ENCODE data around the gene ODAD2. TPM values are rescaled to one million over a fixed set of nuclear protein-coding genes. Genes with fewer than 3 reads are reported as not detected.

The ODAD2 gene
- polyA plus RNA-seq, 2 donors: 0.12 to 0.31 TPM

- Histone ChIP-seq H3K27me3 (ENCODE audit: control insufficient read depth in 1 of 2, insufficient read depth in 2 of 2, low read length in 2 of 2) (no peaks in the 10 kb centered on the region), H3K27ac (ENCODE audit: low read depth in 2 of 2, low read length in 1 of 2) (no peak overlapping the region), H3K4me3 (ENCODE audit: low read depth in 1 of 2, low read length in 2 of 2) (no peak overlapping the region), H3K36me3 (ENCODE audit: control insufficient read depth in 2 of 2, insufficient read depth in 2 of 2, low read length in 1 of 2) (no peaks in the 10 kb centered on the region), H3K9me3 (ENCODE audit: control insufficient read depth in 2 of 2, insufficient read depth in 1 of 2, low read depth in 1 of 2, low read length in 1 of 2) (no peaks in the 10 kb centered on the region), H3K4me1 (ENCODE audit: control insufficient read depth in 2 of 2, insufficient read depth in 2 of 2, low read length in 1 of 2) (no peaks in the 10 kb centered on the region)
- WGBS, 2 donors: 87 to 90% methylated on average over 7 of the region's 7 CpGs
Measured at GRCh38 chr10:27804136-27804535, 194.7 kb downstream of the ODAD2 start.

- H3K27ac ChIP-seq (ENCODE audit: low read depth in 2 of 2, low read length in 1 of 2): no peak overlapping the region
- H3K4me3 ChIP-seq (ENCODE audit: low read depth in 1 of 2, low read length in 2 of 2): no peak overlapping the region
- H3K9me3 ChIP-seq (ENCODE audit: control insufficient read depth in 2 of 2, insufficient read depth in 1 of 2, low read depth in 1 of 2, low read length in 1 of 2): no peaks in the 10 kb centered on the region
- no peaks in the 10 kb centered on the region for H3K36me3 ChIP-seq (ENCODE audit: control insufficient read depth in 2 of 2, insufficient read depth in 2 of 2, low read length in 1 of 2)
- no peaks in the 10 kb centered on the region for H3K4me1 ChIP-seq (ENCODE audit: control insufficient read depth in 2 of 2, insufficient read depth in 2 of 2, low read length in 1 of 2)
- 74 to 84% methylated on average over 3 of the region's 3 CpGs for WGBS, 2 donors
- H3K27me3 ChIP-seq (ENCODE audit: control insufficient read depth in 1 of 2, insufficient read depth in 2 of 2, low read length in 2 of 2): no peaks in the 10 kb centered on the region
Measured at GRCh38 chr10:27801171-27801785, 197.6 kb downstream of the ODAD2 start.

- H3K27me3 ChIP-seq (ENCODE audit: control insufficient read depth in 1 of 2, insufficient read depth in 2 of 2, low read length in 2 of 2): no peaks in the 10 kb centered on the region
- WGBS, 2 donors: 71 to 79% methylated on average over 3 of the region's 3 CpGs
- no peaks in the 10 kb centered on the region for H3K9me3 ChIP-seq (ENCODE audit: control insufficient read depth in 2 of 2, insufficient read depth in 1 of 2, low read depth in 1 of 2, low read length in 1 of 2)
- H3K36me3 ChIP-seq (ENCODE audit: control insufficient read depth in 2 of 2, insufficient read depth in 2 of 2, low read length in 1 of 2): no peaks in the 10 kb centered on the region
- no peak overlapping the region for H3K27ac ChIP-seq (ENCODE audit: low read depth in 2 of 2, low read length in 1 of 2)
- no peak overlapping the region for H3K4me3 ChIP-seq (ENCODE audit: low read depth in 1 of 2, low read length in 2 of 2)
- no peaks in the 10 kb centered on the region for H3K4me1 ChIP-seq (ENCODE audit: control insufficient read depth in 2 of 2, insufficient read depth in 2 of 2, low read length in 1 of 2)
Measured at GRCh38 chr10:27799046-27799445, 199.8 kb downstream of the ODAD2 start.

- Histone ChIP-seq H3K9me3 (ENCODE audit: control insufficient read depth in 2 of 2, insufficient read depth in 1 of 2, low read depth in 1 of 2, low read length in 1 of 2) (no peaks in the 10 kb centered on the region), H3K36me3 (ENCODE audit: control insufficient read depth in 2 of 2, insufficient read depth in 2 of 2, low read length in 1 of 2) (no peaks in the 10 kb centered on the region), H3K27me3 (ENCODE audit: control insufficient read depth in 1 of 2, insufficient read depth in 2 of 2, low read length in 2 of 2) (no peaks in the 10 kb centered on the region), H3K27ac (ENCODE audit: low read depth in 2 of 2, low read length in 1 of 2) (no peak overlapping the region), H3K4me3 (ENCODE audit: low read depth in 1 of 2, low read length in 2 of 2) (no peak overlapping the region), H3K4me1 (ENCODE audit: control insufficient read depth in 2 of 2, insufficient read depth in 2 of 2, low read length in 1 of 2) (no peaks in the 10 kb centered on the region)
- WGBS, 2 donors: 59 to 60% methylated on average over 1 of the region's 1 CpG
Measured at GRCh38 chr10:27794157-27794556, 204.7 kb downstream of the ODAD2 start.

- Histone ChIP-seq H3K9me3 (ENCODE audit: control insufficient read depth in 2 of 2, insufficient read depth in 1 of 2, low read depth in 1 of 2, low read length in 1 of 2) (no peaks in the 10 kb centered on the region), H3K36me3 (ENCODE audit: control insufficient read depth in 2 of 2, insufficient read depth in 2 of 2, low read length in 1 of 2) (no peaks in the 10 kb centered on the region), H3K27me3 (ENCODE audit: control insufficient read depth in 1 of 2, insufficient read depth in 2 of 2, low read length in 2 of 2) (no peaks in the 10 kb centered on the region), H3K4me3 (ENCODE audit: low read depth in 1 of 2, low read length in 2 of 2) (no peak overlapping the region), H3K27ac (ENCODE audit: low read depth in 2 of 2, low read length in 1 of 2) (no peak overlapping the region), H3K4me1 (ENCODE audit: control insufficient read depth in 2 of 2, insufficient read depth in 2 of 2, low read length in 1 of 2) (no peaks in the 10 kb centered on the region)
- WGBS, 2 donors: 69 to 74% methylated on average over 2 of the region's 2 CpGs
Measured at GRCh38 chr10:27792216-27792615, 206.7 kb downstream of the ODAD2 start.

GRCh38 chr10:27784272-27784671 lies 214.6 kb downstream of the ODAD2 start:
- no peaks in the 10 kb centered on the region for H3K27me3 ChIP-seq (ENCODE audit: control insufficient read depth in 1 of 2, insufficient read depth in 2 of 2, low read length in 2 of 2)
- no peaks in the 10 kb centered on the region for H3K36me3 ChIP-seq (ENCODE audit: control insufficient read depth in 2 of 2, insufficient read depth in 2 of 2, low read length in 1 of 2)
- 69 to 93% methylated on average over 2 of the region's 2 CpGs for WGBS, 2 donors
- H3K27ac ChIP-seq (ENCODE audit: low read depth in 2 of 2, low read length in 1 of 2): no peak overlapping the region
- peaks cover 2 to 6% of the 10 kb centered on the region in 2 donors for H3K9me3 ChIP-seq (ENCODE audit: control insufficient read depth in 2 of 2, insufficient read depth in 1 of 2, low read depth in 1 of 2, low read length in 1 of 2)
- no peaks in the 10 kb centered on the region for H3K4me1 ChIP-seq (ENCODE audit: control insufficient read depth in 2 of 2, insufficient read depth in 2 of 2, low read length in 1 of 2)
- no peak overlapping the region for H3K4me3 ChIP-seq (ENCODE audit: low read depth in 1 of 2, low read length in 2 of 2)

- Histone ChIP-seq H3K27ac (ENCODE audit: low read depth in 2 of 2, low read length in 1 of 2) (no peak overlapping the region), H3K4me1 (ENCODE audit: control insufficient read depth in 2 of 2, insufficient read depth in 2 of 2, low read length in 1 of 2) (no peaks in the 10 kb centered on the region), H3K27me3 (ENCODE audit: control insufficient read depth in 1 of 2, insufficient read depth in 2 of 2, low read length in 2 of 2) (no peaks in the 10 kb centered on the region), H3K36me3 (ENCODE audit: control insufficient read depth in 2 of 2, insufficient read depth in 2 of 2, low read length in 1 of 2) (no peaks in the 10 kb centered on the region), H3K4me3 (ENCODE audit: low read depth in 1 of 2, low read length in 2 of 2) (no peak overlapping the region), H3K9me3 (ENCODE audit: control insufficient read depth in 2 of 2, insufficient read depth in 1 of 2, low read depth in 1 of 2, low read length in 1 of 2) (peaks cover 2 to 6% of the 10 kb centered on the region in 2 donors)
- WGBS, 2 donors: 26 to 33% methylated on average over 1 of the region's 1 CpG
Measured at GRCh38 chr10:27783660-27784059, 215.2 kb downstream of the ODAD2 start.

GRCh38 chr10:27779462-27780015 lies 219.3 kb downstream of the ODAD2 start:
- Histone ChIP-seq H3K27ac (ENCODE audit: low read depth in 2 of 2, low read length in 1 of 2) (no peak overlapping the region), H3K4me3 (ENCODE audit: low read depth in 1 of 2, low read length in 2 of 2) (no peak overlapping the region), H3K36me3 (ENCODE audit: control insufficient read depth in 2 of 2, insufficient read depth in 2 of 2, low read length in 1 of 2) (no peaks in the 10 kb centered on the region), H3K9me3 (ENCODE audit: control insufficient read depth in 2 of 2, insufficient read depth in 1 of 2, low read depth in 1 of 2, low read length in 1 of 2) (peaks cover 2 to 6% of the 10 kb centered on the region in 2 donors), H3K4me1 (ENCODE audit: control insufficient read depth in 2 of 2, insufficient read depth in 2 of 2, low read length in 1 of 2) (no peaks in the 10 kb centered on the region), H3K27me3 (ENCODE audit: control insufficient read depth in 1 of 2, insufficient read depth in 2 of 2, low read length in 2 of 2) (no peaks in the 10 kb centered on the region)
- 59 to 61% methylated on average over 9 of the region's 9 CpGs for WGBS, 2 donors

- Histone ChIP-seq H3K9me3 (ENCODE audit: control insufficient read depth in 2 of 2, insufficient read depth in 1 of 2, low read depth in 1 of 2, low read length in 1 of 2) (no peaks in the 10 kb centered on the region), H3K36me3 (ENCODE audit: control insufficient read depth in 2 of 2, insufficient read depth in 2 of 2, low read length in 1 of 2) (no peaks in the 10 kb centered on the region), H3K4me3 (ENCODE audit: low read depth in 1 of 2, low read length in 2 of 2) (no peak overlapping the region), H3K27ac (ENCODE audit: low read depth in 2 of 2, low read length in 1 of 2) (no peak overlapping the region), H3K27me3 (ENCODE audit: control insufficient read depth in 1 of 2, insufficient read depth in 2 of 2, low read length in 2 of 2) (no peaks in the 10 kb centered on the region), H3K4me1 (ENCODE audit: control insufficient read depth in 2 of 2, insufficient read depth in 2 of 2, low read length in 1 of 2) (no peaks in the 10 kb centered on the region)
- WGBS, 2 donors: 42 to 44% methylated on average over 2 of the region's 2 CpGs
Measured at GRCh38 chr10:27774831-27775230, 224.0 kb downstream of the ODAD2 start.

GRCh38 chr10:27771231-27771630 lies 227.6 kb downstream of the ODAD2 start:
- Histone ChIP-seq H3K4me1 (ENCODE audit: control insufficient read depth in 2 of 2, insufficient read depth in 2 of 2, low read length in 1 of 2) (no peaks in the 10 kb centered on the region), H3K4me3 (ENCODE audit: low read depth in 1 of 2, low read length in 2 of 2) (no peak overlapping the region), H3K36me3 (ENCODE audit: control insufficient read depth in 2 of 2, insufficient read depth in 2 of 2, low read length in 1 of 2) (no peaks in the 10 kb centered on the region), H3K27me3 (ENCODE audit: control insufficient read depth in 1 of 2, insufficient read depth in 2 of 2, low read length in 2 of 2) (no peaks in the 10 kb centered on the region), H3K27ac (ENCODE audit: low read depth in 2 of 2, low read length in 1 of 2) (no peak overlapping the region), H3K9me3 (ENCODE audit: control insufficient read depth in 2 of 2, insufficient read depth in 1 of 2, low read depth in 1 of 2, low read length in 1 of 2) (no peaks in the 10 kb centered on the region)
- 57 to 61% methylated on average over 4 of the region's 4 CpGs for WGBS, 2 donors
